SJCRH30 (cell line): Measurements from ENCODE around the gene LYAR. TPM values are rescaled to one million over a fixed set of nuclear protein-coding genes. Genes with fewer than 3 reads are reported as not detected.

Source experiments
- DNase-seq, 2 experiments: peaks; one replicate each; pipeline ENCODE4 v3.0.0-alpha.2; 2015 to 2020
- H3K27ac ChIP-seq: fragments of 250-450 bp; sonication (Bioruptor Pico); 2 replicates; pipeline ENCODE4 v1.5.1; 2020; ENCODE audit warnings: mild to moderate bottlenecking, moderate library complexity
- H3K27me3 ChIP-seq: fragments of 250-450 bp; sonication (Bioruptor Pico); 2 replicates; pipeline ENCODE4 v1.5.1; 2020; ENCODE audit warnings: mild to moderate bottlenecking, moderate library complexity
- H3K36me3 ChIP-seq: fragments of 250-450 bp; sonication (Bioruptor Pico); 2 replicates; pipeline ENCODE4 v1.5.1; 2020; ENCODE audit warnings: mild to moderate bottlenecking, moderate library complexity
- H3K4me1 ChIP-seq: fragments of 250-450 bp; sonication (Bioruptor Pico); 2 replicates; pipeline ENCODE4 v1.5.1; 2020; ENCODE audit warnings: mild to moderate bottlenecking, moderate library complexity
- H3K4me3 ChIP-seq: fragments of 250-450 bp; sonication (Bioruptor Pico); 2 replicates; pipeline ENCODE4 v1.5.1; 2020; ENCODE audit warnings: mild to moderate bottlenecking, moderate library complexity
- H3K9me3 ChIP-seq: fragments of 250-450 bp; sonication (Bioruptor Pico); replicated peaks from 2 replicates; pipeline ENCODE4 v1.5.1; 2020; ENCODE audit warnings: mild to moderate bottlenecking, moderate library complexity
- total RNA-seq: library from RNA; depleted of rRNA; stranded (reverse); fragments of >200 nt; shearing (Covaris generic); gene quantifications from 2 replicates; pipeline ENCODE4 v1.2.3, GENCODE V29; 2014

LYAR gene
- total RNA-seq, 1 experiment from 2014 or later: 60.2 TPM

GRCh38 chr4:4296283-4296846 lies 6.4 kb upstream of the LYAR start:
- Histone ChIP-seq H3K9me3 (no peaks in the 10 kb centered on the region), H3K27me3 (no peaks in the 10 kb centered on the region), H3K27ac (no peak overlapping the region), H3K36me3 (peaks cover 7% of the 10 kb centered on the region), H3K4me1 (no peaks in the 10 kb centered on the region), H3K4me3 (no peak overlapping the region)
- DNase-seq: no peak

- H3K36me3 ChIP-seq: no peaks in the 10 kb centered on the region
- no peak overlapping the region for H3K27ac ChIP-seq
- no peaks in the 10 kb centered on the region for H3K27me3 ChIP-seq
- DNase-seq: no peak
- no peaks in the 10 kb centered on the region for H3K4me1 ChIP-seq
- no peaks in the 10 kb centered on the region for H3K9me3 ChIP-seq
- H3K4me3 ChIP-seq: no peak overlapping the region
Observed at GRCh38 chr4:4293279-4293678, 3.3 kb upstream of the LYAR start.

GRCh38 chr4:4289597-4289940 lies 385 bp downstream of the LYAR start:
- peak overlapping the region; percentile 23; the same call in 1 of the 2 replicates for H3K27ac ChIP-seq
- H3K4me3 ChIP-seq: peak overlapping the region; percentile 77
- H3K9me3 ChIP-seq: no peaks in the 10 kb centered on the region
- peaks cover 18% of the 10 kb centered on the region for H3K36me3 ChIP-seq
- H3K27me3 ChIP-seq: no peaks in the 10 kb centered on the region
- no peak for DNase-seq
- peaks cover 5% of the 10 kb centered on the region; the same call in 1 of the 2 replicates for H3K4me1 ChIP-seq

- DNase-seq: peak in 1 of 2 experiments; percentile 3
Observed at GRCh38 chr4:4289055-4289454, 899 bp downstream of the LYAR start.

GRCh38 chr4:4288098-4288497 lies 1.9 kb downstream of the LYAR start:
- Histone ChIP-seq H3K27me3 (no peaks in the 10 kb centered on the region), H3K4me1 (peaks cover 5% of the 10 kb centered on the region; the same call in 1 of the 2 replicates), H3K9me3 (no peaks in the 10 kb centered on the region), H3K4me3 (no peak overlapping the region), H3K27ac (no peak overlapping the region), H3K36me3 (peaks cover 30% of the 10 kb centered on the region)
- no peak for DNase-seq

More at GRCh38 chr4:4289055-4289454, 899 bp downstream of the LYAR start:
- Histone ChIP-seq H3K27me3 (no peaks in the 10 kb centered on the region), H3K4me1 (peaks cover 5% of the 10 kb centered on the region; the same call in 1 of the 2 replicates), H3K36me3 (peaks cover 24% of the 10 kb centered on the region), H3K9me3 (no peaks in the 10 kb centered on the region), H3K27ac (no peak overlapping the region), H3K4me3 (peak overlapping the region; percentile 77)

GRCh38 chr4:4284827-4285618 lies 4.9 kb downstream of the LYAR start:
- H3K4me1 ChIP-seq: peaks cover 5% of the 10 kb centered on the region; the same call in 1 of the 2 replicates
- DNase-seq: peak; percentile 20 to 27
- no peaks in the 10 kb centered on the region for H3K27me3 ChIP-seq
- H3K9me3 ChIP-seq: no peaks in the 10 kb centered on the region
- H3K4me3 ChIP-seq: no peak overlapping the region
- peaks cover 55% of the 10 kb centered on the region for H3K36me3 ChIP-seq
- no peak overlapping the region for H3K27ac ChIP-seq

GRCh38 chr4:4281787-4282186 lies 8.2 kb downstream of the LYAR start:
- DNase-seq: no peak
- H3K36me3 ChIP-seq: peaks cover 74% of the 10 kb centered on the region
- H3K4me1 ChIP-seq: peaks cover 5% of the 10 kb centered on the region; the same call in 1 of the 2 replicates
- no peaks in the 10 kb centered on the region for H3K27me3 ChIP-seq
- H3K9me3 ChIP-seq: no peaks in the 10 kb centered on the region
- H3K4me3 ChIP-seq: no peak overlapping the region
- no peak overlapping the region for H3K27ac ChIP-seq

- H3K27me3 ChIP-seq: no peaks in the 10 kb centered on the region
- H3K27ac ChIP-seq: no peak overlapping the region
- H3K4me1 ChIP-seq: no peaks in the 10 kb centered on the region
- H3K4me3 ChIP-seq: no peak overlapping the region
- peaks cover 67% of the 10 kb centered on the region for H3K36me3 ChIP-seq
- DNase-seq: no peak
- H3K9me3 ChIP-seq: no peaks in the 10 kb centered on the region
Observed at GRCh38 chr4:4277531-4277930, 12.4 kb downstream of the LYAR start.

GRCh38 chr4:4274226-4274625 lies 15.7 kb downstream of the LYAR start:
- Histone ChIP-seq H3K4me3 (no peak overlapping the region), H3K4me1 (no peaks in the 10 kb centered on the region), H3K9me3 (no peaks in the 10 kb centered on the region), H3K36me3 (peaks cover 60% of the 10 kb centered on the region), H3K27ac (no peak overlapping the region), H3K27me3 (no peaks in the 10 kb centered on the region)
- no peak for DNase-seq

- H3K9me3 ChIP-seq: no peaks in the 10 kb centered on the region
- no peak overlapping the region for H3K27ac ChIP-seq
- H3K27me3 ChIP-seq: no peaks in the 10 kb centered on the region
- peaks cover 63% of the 10 kb centered on the region for H3K36me3 ChIP-seq
- H3K4me3 ChIP-seq: no peak overlapping the region
- no peak for DNase-seq
- H3K4me1 ChIP-seq: no peaks in the 10 kb centered on the region
Observed at GRCh38 chr4:4271912-4272311, 18.0 kb downstream of the LYAR start.

GRCh38 chr4:4270529-4270928 lies 19.4 kb downstream of the LYAR start:
- no peaks in the 10 kb centered on the region for H3K9me3 ChIP-seq
- no peaks in the 10 kb centered on the region for H3K4me1 ChIP-seq
- no peak overlapping the region for H3K27ac ChIP-seq
- no peak overlapping the region for H3K4me3 ChIP-seq
- peaks cover 54% of the 10 kb centered on the region for H3K36me3 ChIP-seq
- H3K27me3 ChIP-seq: no peaks in the 10 kb centered on the region
- DNase-seq: no peak

GRCh38 chr4:4269856-4270255 lies 20.1 kb downstream of the LYAR start:
- Histone ChIP-seq H3K36me3 (peaks cover 48% of the 10 kb centered on the region), H3K27me3 (no peaks in the 10 kb centered on the region), H3K9me3 (no peaks in the 10 kb centered on the region), H3K4me1 (no peaks in the 10 kb centered on the region), H3K27ac (no peak overlapping the region), H3K4me3 (no peak overlapping the region)
- DNase-seq: no peak

GRCh38 chr4:4269331-4269731 lies 20.6 kb downstream of the LYAR start:
- Histone ChIP-seq H3K9me3 (no peaks in the 10 kb centered on the region), H3K4me3 (no peak overlapping the region), H3K4me1 (no peaks in the 10 kb centered on the region), H3K36me3 (peaks cover 43% of the 10 kb centered on the region), H3K27me3 (no peaks in the 10 kb centered on the region), H3K27ac (no peak overlapping the region)
- no peak for DNase-seq

GRCh38 chr4:4268776-4269175 lies 21.2 kb downstream of the LYAR start:
- Histone ChIP-seq H3K27ac (no peak overlapping the region), H3K27me3 (no peaks in the 10 kb centered on the region), H3K36me3 (peaks cover 41% of the 10 kb centered on the region), H3K9me3 (no peaks in the 10 kb centered on the region), H3K4me1 (no peaks in the 10 kb centered on the region), H3K4me3 (no peak overlapping the region)
- no peak for DNase-seq

- no peaks in the 10 kb centered on the region for H3K9me3 ChIP-seq
- H3K4me3 ChIP-seq: no peak overlapping the region
- peaks cover 39% of the 10 kb centered on the region for H3K36me3 ChIP-seq
- no peaks in the 10 kb centered on the region for H3K27me3 ChIP-seq
- 0 out of 2 replicates have a peak, but pooled peaks cover 2% of the 10 kb centered on the region for H3K4me1 ChIP-seq
- H3K27ac ChIP-seq: no peak overlapping the region
- DNase-seq: no peak
Observed at GRCh38 chr4:4267981-4268380, 22.0 kb downstream of the LYAR start.
